HL-60 (cell line): ENCODE data around the gene GMDS.
A peak's percentile ranks its signal among the peaks of the same experiment; 100 is the strongest.

ENCODE experiments used
- DNase-seq, 2 experiments: peaks; one replicate each; pipeline ENCODE4 v3.0.0-alpha.2; 2010 to 2020; ENCODE audit warnings: low read depth in 1 of 2, low spot score in 1 of 2
- H3K27ac ChIP-seq: fragments of 250-450 bp; sonication (Bioruptor Pico); replicated peaks from 2 replicates; pipeline ENCODE4 v1.5.1; 2020; ENCODE audit warnings: mild to moderate bottlenecking, moderate library complexity
- H3K27me3 ChIP-seq: fragments of 250-450 bp; sonication (Bioruptor Pico); 2 replicates; pipeline ENCODE4 v1.5.1; 2021; ENCODE audit warnings: mild to moderate bottlenecking, moderate library complexity; ENCODE audit not compliant: insufficient read depth, poor library complexity, severe bottlenecking
- H3K4me3 ChIP-seq: replicated peaks from 2 replicates; pipeline ENCODE4 v1.5.1; 2011; ENCODE audit warnings: mild to moderate bottlenecking, control low read depth, low read length; ENCODE audit not compliant: insufficient read depth
- GABPA ChIP-seq: IDR thresholded peaks from 2 replicates; pipeline ENCODE4 v1.6.1; 2012; ENCODE audit warnings: low read depth
- POLR2AphosphoS5 ChIP-seq: IDR thresholded peaks from 2 replicates; pipeline ENCODE4 v1.6.1; 2012; ENCODE audit warnings: low read depth
- REST ChIP-seq: IDR thresholded peaks from 2 replicates; pipeline ENCODE4 v1.6.1; 2012; ENCODE audit warnings: low read depth; ENCODE audit not compliant: insufficient replicate concordance
- SPI1 ChIP-seq: IDR thresholded peaks from 2 replicates; pipeline ENCODE4 v1.6.1; 2012; ENCODE audit warnings: low read depth, mild to moderate bottlenecking, borderline replicate concordance
- TF ChIP-seq, protein P1 (sequence below): IDR thresholded peaks from one replicate; pipeline ENCODE4 v1.5.1; 2011; ENCODE audit warnings: low read length, control low read depth, inconsistent platforms; ENCODE audit not compliant: insufficient read depth

Gene GMDS

DNA sequence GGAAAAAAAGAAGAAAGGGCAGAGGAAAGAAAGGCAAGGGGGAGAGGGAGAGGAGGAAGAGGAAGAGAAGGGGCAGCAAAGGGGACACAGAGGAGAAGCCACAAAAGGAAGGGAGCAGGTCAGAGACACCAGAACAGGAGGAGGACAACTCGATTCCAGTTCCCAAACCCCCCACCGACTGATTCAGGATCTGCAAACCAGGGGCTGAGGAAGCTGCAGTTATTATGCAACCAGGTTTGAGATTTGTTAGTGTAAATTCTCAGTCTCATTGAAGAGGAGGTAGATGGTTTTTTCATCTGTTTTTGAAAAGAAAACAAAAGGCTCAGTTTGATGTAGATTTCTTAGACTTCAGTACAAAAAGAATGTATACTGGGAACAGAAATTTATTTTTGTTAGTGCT lies 432.9 kb downstream of the GMDS start:
- Histone ChIP-seq H3K27me3 (no peaks in the 10 kb centered on the region), H3K4me3 (no peak overlapping the region), H3K27ac (no peak overlapping the region)
- peak in 1 of 2 experiments; percentile 12 for DNase-seq
- TF ChIP-seq GABPA (no peak), REST (no peak), POLR2AphosphoS5 (no peak), SPI1 (no peak)
- TF ChIP-seq, protein P1, sequence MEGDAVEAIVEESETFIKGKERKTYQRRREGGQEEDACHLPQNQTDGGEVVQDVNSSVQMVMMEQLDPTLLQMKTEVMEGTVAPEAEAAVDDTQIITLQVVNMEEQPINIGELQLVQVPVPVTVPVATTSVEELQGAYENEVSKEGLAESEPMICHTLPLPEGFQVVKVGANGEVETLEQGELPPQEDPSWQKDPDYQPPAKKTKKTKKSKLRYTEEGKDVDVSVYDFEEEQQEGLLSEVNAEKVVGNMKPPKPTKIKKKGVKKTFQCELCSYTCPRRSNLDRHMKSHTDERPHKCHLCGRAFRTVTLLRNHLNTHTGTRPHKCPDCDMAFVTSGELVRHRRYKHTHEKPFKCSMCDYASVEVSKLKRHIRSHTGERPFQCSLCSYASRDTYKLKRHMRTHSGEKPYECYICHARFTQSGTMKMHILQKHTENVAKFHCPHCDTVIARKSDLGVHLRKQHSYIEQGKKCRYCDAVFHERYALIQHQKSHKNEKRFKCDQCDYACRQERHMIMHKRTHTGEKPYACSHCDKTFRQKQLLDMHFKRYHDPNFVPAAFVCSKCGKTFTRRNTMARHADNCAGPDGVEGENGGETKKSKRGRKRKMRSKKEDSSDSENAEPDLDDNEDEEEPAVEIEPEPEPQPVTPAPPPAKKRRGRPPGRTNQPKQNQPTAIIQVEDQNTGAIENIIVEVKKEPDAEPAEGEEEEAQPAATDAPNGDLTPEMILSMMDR: no peak

DNA sequence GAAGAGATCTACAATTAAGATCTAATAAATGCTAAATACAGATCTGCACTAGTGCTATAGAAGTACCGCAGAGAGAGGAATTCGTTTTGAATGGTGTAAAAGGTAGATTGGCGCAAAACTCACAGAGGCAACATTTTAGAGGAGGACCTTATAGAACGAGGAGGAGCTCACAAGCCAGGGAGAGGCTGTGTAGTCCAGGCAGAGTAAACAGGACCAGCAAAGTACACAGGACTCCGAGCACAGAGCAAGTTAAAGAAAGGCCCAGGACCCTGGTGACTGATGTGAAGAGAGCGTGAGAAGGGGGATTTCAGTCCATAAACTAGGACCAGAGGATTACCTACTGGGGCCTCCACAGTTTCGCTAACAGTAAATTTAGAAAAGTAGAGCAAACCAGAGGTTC lies 433.4 kb downstream of the GMDS start:
- no peak for TF ChIP-seq POLR2AphosphoS5
- TF ChIP-seq REST: no peak
- no peak for TF ChIP-seq GABPA
- H3K27me3 ChIP-seq: no peaks in the 10 kb centered on the region
- no peak overlapping the region for H3K4me3 ChIP-seq
- no peak overlapping the region for H3K27ac ChIP-seq
- DNase-seq: no peak

GRCh38 chr6:1810880-1811279 lies 434.5 kb downstream of the GMDS start:
- no peak for DNase-seq
- TF ChIP-seq POLR2AphosphoS5 (no peak), REST (no peak), SPI1 (no peak), GABPA (no peak)
- TF ChIP-seq, protein P1: no peak
- no peak overlapping the region for H3K27ac ChIP-seq
- no peak overlapping the region for H3K4me3 ChIP-seq
- no peaks in the 10 kb centered on the region for H3K27me3 ChIP-seq
